ENCODE results near the gene ZNF528. TPM values are rescaled to one million over a fixed set of nuclear protein-coding genes. Genes with fewer than 3 reads are reported as not detected.
A peak's percentile ranks its signal among the peaks of the same experiment; 100 is the strongest.

Gene ZNF528
- total and polyA plus RNA-seq, 2 experiments from 2014 or later: 12.4 to 22.2 TPM

GRCh38 chr19:52398081-52398441 lies 412 bp downstream of the ZNF528 start:
- peaks cover 4% of the 10 kb centered on the region for H3K9me3 ChIP-seq (ENCODE audit: low read depth)
- peak overlapping the region; percentile 80 for H3K4me2 ChIP-seq
- H3K4me1 ChIP-seq (ENCODE audit: insufficient read depth): no peaks in the 10 kb centered on the region
- H2AFZ ChIP-seq: peak overlapping the region; percentile 75
- H3K79me2 ChIP-seq: peaks cover 19% of the 10 kb centered on the region
- peak overlapping the region; percentile 70 for H3K4me3 ChIP-seq
- TF ChIP-seq EZH2 (IDR thresholded peaks at IDR 0.05; ENCODE audit: borderline replicate concordance) (no peak), CTCF (IDR thresholded peaks at IDR 0.05; ENCODE audit: poor library complexity) (no peak), EZH2phosphoT487 (IDR thresholded peaks at IDR 0.05; ENCODE audit: low read depth, severe bottlenecking, unreplicated experiment) (no peak)
- H3K9me2 ChIP-seq (replicated peaks; ENCODE audit: insufficient read depth): no peaks in the 10 kb centered on the region
- peaks cover 3% of the 10 kb centered on the region for H3K36me3 ChIP-seq (replicated peaks; ENCODE audit: insufficient read depth, low read depth)
- no peaks in the 10 kb centered on the region for H4K20me1 ChIP-seq (ENCODE audit: insufficient read depth, poor library complexity, severe bottlenecking)
- WGBS (ENCODE audit: low lambda C conversion rate, missing lambda C conversion rate): 41% methylated on average over 14 of the region's 14 CpGs
- H3K27me3 ChIP-seq: no peaks in the 10 kb centered on the region
- peak overlapping the region; percentile 93 for H3K27ac ChIP-seq
- peak; percentile 31 for DNase-seq (ENCODE audit: low spot score)

GRCh38 chr19:52410276-52410675 lies 12.6 kb downstream of the ZNF528 start:
- peaks cover 16% of the 10 kb centered on the region for H3K36me3 ChIP-seq (replicated peaks; ENCODE audit: insufficient read depth, low read depth)
- no peak overlapping the region for H3K4me3 ChIP-seq
- no peak overlapping the region for H3K27ac ChIP-seq
- H2AFZ ChIP-seq: no peak overlapping the region
- H4K20me1 ChIP-seq (ENCODE audit: insufficient read depth, poor library complexity, severe bottlenecking): no peaks in the 10 kb centered on the region
- H3K27me3 ChIP-seq: no peaks in the 10 kb centered on the region
- H3K9me3 ChIP-seq (ENCODE audit: low read depth): peaks cover 24% of the 10 kb centered on the region
- WGBS (ENCODE audit: low lambda C conversion rate, missing lambda C conversion rate): 97% methylated on average over 6 of the region's 6 CpGs
- DNase-seq (ENCODE audit: low spot score): no peak
- no peaks in the 10 kb centered on the region for H3K4me1 ChIP-seq (ENCODE audit: insufficient read depth)
- no peaks in the 10 kb centered on the region for H3K9me2 ChIP-seq (replicated peaks; ENCODE audit: insufficient read depth)
- no peaks in the 10 kb centered on the region for H3K79me2 ChIP-seq
- no peak overlapping the region for H3K4me2 ChIP-seq
- TF ChIP-seq CTCF (IDR thresholded peaks at IDR 0.05; ENCODE audit: poor library complexity) (no peak), EZH2phosphoT487 (IDR thresholded peaks at IDR 0.05; ENCODE audit: low read depth, severe bottlenecking, unreplicated experiment) (no peak), EZH2 (IDR thresholded peaks at IDR 0.05; ENCODE audit: borderline replicate concordance) (no peak)

- WGBS (ENCODE audit: low lambda C conversion rate, missing lambda C conversion rate): 95% methylated on average over 5 of the region's 5 CpGs
- no peak overlapping the region for H3K4me2 ChIP-seq
- H3K9me2 ChIP-seq (replicated peaks; ENCODE audit: insufficient read depth): no peaks in the 10 kb centered on the region
- no peaks in the 10 kb centered on the region for H3K79me2 ChIP-seq
- H3K4me3 ChIP-seq: no peak overlapping the region
- no peak for TF ChIP-seq CTCF (IDR thresholded peaks at IDR 0.05; ENCODE audit: poor library complexity)
- no peak for TF ChIP-seq EZH2 (IDR thresholded peaks at IDR 0.05; ENCODE audit: borderline replicate concordance)
- TF ChIP-seq EZH2phosphoT487 (IDR thresholded peaks at IDR 0.05; ENCODE audit: low read depth, severe bottlenecking, unreplicated experiment): no peak
- H4K20me1 ChIP-seq (ENCODE audit: insufficient read depth, poor library complexity, severe bottlenecking): no peaks in the 10 kb centered on the region
- H3K36me3 ChIP-seq (replicated peaks; ENCODE audit: insufficient read depth, low read depth): peaks cover 2% of the 10 kb centered on the region
- H2AFZ ChIP-seq: no peak overlapping the region
- H3K9me3 ChIP-seq (ENCODE audit: low read depth): peaks cover 39% of the 10 kb centered on the region
- no peak overlapping the region for H3K27ac ChIP-seq
- no peaks in the 10 kb centered on the region for H3K27me3 ChIP-seq
- no peaks in the 10 kb centered on the region for H3K4me1 ChIP-seq (ENCODE audit: insufficient read depth)
- no peak for DNase-seq (ENCODE audit: low spot score)
These were observed 18.1 kb downstream of the ZNF528 start for GRCh38 chr19:52415711-52416110.

- Histone ChIP-seq H3K79me2 (no peaks in the 10 kb centered on the region), H3K4me1 (ENCODE audit: insufficient read depth) (no peaks in the 10 kb centered on the region), H3K27me3 (no peaks in the 10 kb centered on the region), H3K9me2 (replicated peaks; ENCODE audit: insufficient read depth) (no peaks in the 10 kb centered on the region), H4K20me1 (ENCODE audit: insufficient read depth, poor library complexity, severe bottlenecking) (no peaks in the 10 kb centered on the region), H3K36me3 (replicated peaks; ENCODE audit: insufficient read depth, low read depth) (no peaks in the 10 kb centered on the region), H3K4me2 (no peak within 1 kb of the TSS), H3K9me3 (ENCODE audit: low read depth) (no peaks in the 10 kb centered on the region), H3K4me3 (no peak within 1 kb of the TSS), H2AFZ (no peak within 1 kb of the TSS), H3K27ac (no peak within 1 kb of the TSS)
- 97% methylated on average over 27 of the region's 27 CpGs for WGBS (ENCODE audit: low lambda C conversion rate, missing lambda C conversion rate)
- DNase-seq (ENCODE audit: low spot score): no peak
- TF ChIP-seq EZH2phosphoT487 (IDR thresholded peaks at IDR 0.05; ENCODE audit: low read depth, severe bottlenecking, unreplicated experiment) (no peak), EZH2 (IDR thresholded peaks at IDR 0.05; ENCODE audit: borderline replicate concordance) (no peak), CTCF (IDR thresholded peaks at IDR 0.05; ENCODE audit: poor library complexity) (no peak)
These were observed 31.3 kb downstream of the ZNF528 start, which contains the start of gene ZNF534 for GRCh38 chr19:52428937-52429336. Gene ZNF534 (plus strand): TSS chr19:52429148. CDS start chr19:52431475, 2,327 bp downstream.

Measured in hepatocyte (in vitro differentiated cells).